ENCODE results near the gene IL17RE. TPM values are rescaled to one million over a fixed set of nuclear protein-coding genes. Genes with fewer than 3 reads are reported as not detected.

The IL17RE gene
- total and polyA plus RNA-seq, 9 of the 15 experiments (the other 6 are each of a cell fraction or from before 2014, with no cell fraction given) = 0.32 to 1.9 (median 0.51) TPM; not detected in 4

DNA sequence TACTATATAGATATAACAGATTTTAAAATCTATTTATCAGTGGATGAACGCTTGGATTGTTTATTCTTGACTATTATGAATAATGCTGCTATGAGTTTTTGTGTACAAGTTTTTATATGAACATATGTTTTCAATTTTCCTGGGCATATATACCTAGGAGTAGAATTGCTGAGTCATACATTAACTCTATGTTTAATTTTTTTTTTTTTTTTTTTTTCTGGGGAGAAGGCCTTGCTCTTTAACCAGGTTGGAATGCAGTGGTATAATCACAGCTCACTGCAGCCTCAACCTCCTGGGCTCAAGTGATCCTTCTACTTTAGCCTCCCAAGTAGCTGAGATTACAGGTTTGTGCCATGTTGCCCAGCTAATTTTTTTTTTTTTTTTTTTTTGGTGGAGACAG, 31.7 kb upstream of the IL17RE start (continued):
- TF ChIP-seq, protein P1, sequence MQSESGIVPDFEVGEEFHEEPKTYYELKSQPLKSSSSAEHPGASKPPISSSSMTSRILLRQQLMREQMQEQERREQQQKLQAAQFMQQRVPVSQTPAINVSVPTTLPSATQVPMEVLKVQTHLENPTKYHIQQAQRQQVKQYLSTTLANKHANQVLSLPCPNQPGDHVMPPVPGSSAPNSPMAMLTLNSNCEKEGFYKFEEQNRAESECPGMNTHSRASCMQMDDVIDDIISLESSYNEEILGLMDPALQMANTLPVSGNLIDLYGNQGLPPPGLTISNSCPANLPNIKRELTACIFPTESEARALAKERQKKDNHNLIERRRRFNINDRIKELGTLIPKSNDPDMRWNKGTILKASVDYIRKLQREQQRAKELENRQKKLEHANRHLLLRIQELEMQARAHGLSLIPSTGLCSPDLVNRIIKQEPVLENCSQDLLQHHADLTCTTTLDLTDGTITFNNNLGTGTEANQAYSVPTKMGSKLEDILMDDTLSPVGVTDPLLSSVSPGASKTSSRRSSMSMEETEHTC (IDR thresholded peaks at IDR 0.05) = no peak
- TF ChIP-seq MEF2A (IDR thresholded peaks at IDR 0.05; ENCODE audit: control insufficient read depth, low read depth, low read length) (no peak), CHCHD3 (CRISPR knock-in tag; IDR thresholded peaks at IDR 0.05) (no peak), CXXC5 (CRISPR knock-in tag; IDR thresholded peaks at IDR 0.05) (no peak), JUNB (CRISPR knock-in tag; conservative IDR thresholded peaks at IDR 0.05) (no peak), ZC3H8 (IDR thresholded peaks at IDR 0.05) (no peak), NCOA1 (IDR thresholded peaks at IDR 0.05; ENCODE audit: low read depth) (0 out of 2 replicates have a peak, but pooled peaks have one; percentile 27), TCF7L2 (IDR thresholded peaks at IDR 0.05; ENCODE audit: low read depth, low read length) (no peak), HDAC8 (tag; IDR thresholded peaks at IDR 0.05) (no peak), SMARCC2 (IDR thresholded peaks at IDR 0.05; ENCODE audit: low read depth) (0 out of 2 replicates have a peak, but pooled peaks have one; percentile 53), STAG1 (CRISPR knock-in tag; IDR thresholded peaks at IDR 0.05; ENCODE audit: borderline replicate concordance) (no peak), ARID1B (IDR thresholded peaks at IDR 0.05) (peak; percentile 52; the same call in 1 of the 2 replicates), KLF13 (tag; IDR thresholded peaks at IDR 0.05; ENCODE audit: borderline replicate concordance, low read depth) (no peak), TGIF2 (CRISPR knock-in tag; IDR thresholded peaks at IDR 0.05) (no peak), CBX2 (IDR thresholded peaks at IDR 0.05; ENCODE audit: insufficient read depth, low read length, poor library complexity, severe bottlenecking) (no peak), ZNF316 (IDR thresholded peaks at IDR 0.05) (peak; percentile 100)
- TF ChIP-seq, protein P2, sequence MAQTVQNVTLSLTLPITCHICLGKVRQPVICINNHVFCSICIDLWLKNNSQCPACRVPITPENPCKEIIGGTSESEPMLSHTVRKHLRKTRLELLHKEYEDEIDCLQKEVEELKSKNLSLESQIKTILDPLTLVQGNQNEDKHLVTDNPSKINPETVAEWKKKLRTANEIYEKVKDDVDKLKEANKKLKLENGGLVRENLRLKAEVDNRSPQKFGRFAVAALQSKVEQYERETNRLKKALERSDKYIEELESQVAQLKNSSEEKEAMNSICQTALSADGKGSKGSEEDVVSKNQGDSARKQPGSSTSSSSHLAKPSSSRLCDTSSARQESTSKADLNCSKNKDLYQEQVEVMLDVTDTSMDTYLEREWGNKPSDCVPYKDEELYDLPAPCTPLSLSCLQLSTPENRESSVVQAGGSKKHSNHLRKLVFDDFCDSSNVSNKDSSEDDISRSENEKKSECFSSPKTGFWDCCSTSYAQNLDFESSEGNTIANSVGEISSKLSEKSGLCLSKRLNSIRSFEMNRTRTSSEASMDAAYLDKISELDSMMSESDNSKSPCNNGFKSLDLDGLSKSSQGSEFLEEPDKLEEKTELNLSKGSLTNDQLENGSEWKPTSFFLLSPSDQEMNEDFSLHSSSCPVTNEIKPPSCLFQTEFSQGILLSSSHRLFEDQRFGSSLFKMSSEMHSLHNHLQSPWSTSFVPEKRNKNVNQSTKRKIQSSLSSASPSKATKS (CRISPR knock-in tag; IDR thresholded peaks at IDR 0.05) = no peak
- TF ChIP-seq, protein P3, sequence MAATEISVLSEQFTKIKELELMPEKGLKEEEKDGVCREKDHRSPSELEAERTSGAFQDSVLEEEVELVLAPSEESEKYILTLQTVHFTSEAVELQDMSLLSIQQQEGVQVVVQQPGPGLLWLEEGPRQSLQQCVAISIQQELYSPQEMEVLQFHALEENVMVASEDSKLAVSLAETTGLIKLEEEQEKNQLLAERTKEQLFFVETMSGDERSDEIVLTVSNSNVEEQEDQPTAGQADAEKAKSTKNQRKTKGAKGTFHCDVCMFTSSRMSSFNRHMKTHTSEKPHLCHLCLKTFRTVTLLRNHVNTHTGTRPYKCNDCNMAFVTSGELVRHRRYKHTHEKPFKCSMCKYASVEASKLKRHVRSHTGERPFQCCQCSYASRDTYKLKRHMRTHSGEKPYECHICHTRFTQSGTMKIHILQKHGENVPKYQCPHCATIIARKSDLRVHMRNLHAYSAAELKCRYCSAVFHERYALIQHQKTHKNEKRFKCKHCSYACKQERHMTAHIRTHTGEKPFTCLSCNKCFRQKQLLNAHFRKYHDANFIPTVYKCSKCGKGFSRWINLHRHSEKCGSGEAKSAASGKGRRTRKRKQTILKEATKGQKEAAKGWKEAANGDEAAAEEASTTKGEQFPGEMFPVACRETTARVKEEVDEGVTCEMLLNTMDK (IDR thresholded peaks at IDR 0.05; ENCODE audit: borderline replicate concordance, insufficient read depth, low read depth, low read length, poor library complexity, severe bottlenecking) = no peak

Measured in K562 (cell line).